Trophoblast cell (in vitro differentiated cells and primary cell): ENCODE results near the gene KRT86.

Experiments
- DNase-seq, 2 donors: peaks; one replicate each; pipeline ENCODE4 v3.0.0-alpha.2; 2016
- H2AFZ ChIP-seq: 2 replicates; pipeline ENCODE4 v1.6.1; 2013; ENCODE audit warnings: low read length, moderate library complexity, mild to moderate bottlenecking; ENCODE audit not compliant: insufficient read depth, poor library complexity
- H2AK5ac ChIP-seq: 2 replicates; pipeline ENCODE4 v1.6.1; 2013; ENCODE audit warnings: mild to moderate bottlenecking, low read length
- H2BK120ac ChIP-seq: 2 replicates; pipeline ENCODE4 v1.6.1; 2013; ENCODE audit warnings: low read length, mild to moderate bottlenecking, moderate library complexity; ENCODE audit not compliant: insufficient read depth, poor library complexity
- H2BK12ac ChIP-seq: 2 replicates; pipeline ENCODE4 v1.6.1; 2013; ENCODE audit warnings: mild to moderate bottlenecking, low read length, moderate library complexity
- H2BK5ac ChIP-seq: 2 replicates; pipeline ENCODE4 v1.6.1; 2013; ENCODE audit warnings: low read length, low read depth, moderate library complexity, mild to moderate bottlenecking; ENCODE audit not compliant: poor library complexity
- H3K14ac ChIP-seq: 2 replicates; pipeline ENCODE4 v1.6.1; 2013; ENCODE audit warnings: mild to moderate bottlenecking, low read length
- H3K18ac ChIP-seq: 2 replicates; pipeline ENCODE4 v1.6.1; 2013; ENCODE audit warnings: mild to moderate bottlenecking, low read length
- H3K23ac ChIP-seq: 2 replicates; pipeline ENCODE4 v1.6.1; 2013; ENCODE audit warnings: low read length
- H3K27ac ChIP-seq: 2 replicates; pipeline ENCODE4 v1.5.1; 2013; ENCODE audit warnings: low read depth, mild to moderate bottlenecking, inconsistent platforms, low read length, moderate library complexity
- H3K27me3 ChIP-seq: 2 replicates; pipeline ENCODE4 v1.6.1; 2013; ENCODE audit warnings: inconsistent platforms, mild to moderate bottlenecking, low read length, moderate library complexity; ENCODE audit not compliant: insufficient read depth
- H3K36me3 ChIP-seq, 2 experiments: 1 replicate in 1 of 2; 2 replicates in 1 of 2; pipeline ENCODE4 v1.6.1; 2013; ENCODE audit warnings: low read length in 2 of 2, mild to moderate bottlenecking in 2 of 2, moderate library complexity in 1 of 2; ENCODE audit not compliant: insufficient read depth in 2 of 2, control insufficient read depth in 1 of 2
- H3K4ac ChIP-seq: 2 replicates; pipeline ENCODE4 v1.6.1; 2013; ENCODE audit warnings: low read depth, mild to moderate bottlenecking, low read length, moderate library complexity
- H3K4me1 ChIP-seq, 2 experiments: 1 replicate in 1 of 2; 2 replicates in 1 of 2; pipeline ENCODE4 v1.6.1; 2013; ENCODE audit warnings: low read length in 2 of 2, mild to moderate bottlenecking in 2 of 2, moderate library complexity in 1 of 2; ENCODE audit not compliant: insufficient read depth in 2 of 2, control insufficient read depth in 1 of 2
- H3K4me2 ChIP-seq: 2 replicates; pipeline ENCODE4 v1.6.1; 2013; ENCODE audit warnings: inconsistent platforms, mild to moderate bottlenecking, low read length, moderate library complexity
- H3K4me3 ChIP-seq: 2 replicates; pipeline ENCODE4 v1.5.1; 2013; ENCODE audit warnings: mild to moderate bottlenecking, low read depth, low read length, inconsistent platforms
- H3K79me1 ChIP-seq: one replicate; pipeline ENCODE4 v1.6.1; 2013; ENCODE audit warnings: low read length
- H3K79me2 ChIP-seq: 2 replicates; pipeline ENCODE4 v1.6.1; 2013; ENCODE audit warnings: low read length, mild to moderate bottlenecking; ENCODE audit not compliant: control insufficient read depth, insufficient read depth, poor library complexity
- H3K9ac ChIP-seq: 2 replicates; pipeline ENCODE4 v1.6.1; 2013; ENCODE audit warnings: mild to moderate bottlenecking, low read length
- H3K9me3 ChIP-seq: 2 replicates; pipeline ENCODE4 v1.6.1; 2013; ENCODE audit warnings: low read depth, mild to moderate bottlenecking, control low read depth, inconsistent platforms, low read length; ENCODE audit not compliant: insufficient read depth
- H4K12ac ChIP-seq: 2 replicates; pipeline ENCODE4 v1.6.1; 2013; ENCODE audit warnings: low read depth, mild to moderate bottlenecking, low read length, moderate library complexity
- H4K8ac ChIP-seq: 2 replicates; pipeline ENCODE4 v1.6.1; 2013; ENCODE audit warnings: low read depth, mild to moderate bottlenecking, low read length, moderate library complexity
- H4K91ac ChIP-seq: one replicate; pipeline ENCODE4 v1.6.1; 2013; ENCODE audit warnings: low read depth, mild to moderate bottlenecking, low read length, moderate library complexity
- WGBS: extraction: QIAGEN DNeasy Blood & Tissue Kit; methylation state at CpG from one replicate; pipeline ENCODE4 v1.1.7; 2013; ENCODE audit warnings: missing lambda C conversion rate; ENCODE audit not compliant: insufficient read length, insufficient coverage; ENCODE audit errors: extremely low coverage; 5-methylcytosine and 5-hydroxymethylcytosine counted together

The KRT86 gene

DNA sequence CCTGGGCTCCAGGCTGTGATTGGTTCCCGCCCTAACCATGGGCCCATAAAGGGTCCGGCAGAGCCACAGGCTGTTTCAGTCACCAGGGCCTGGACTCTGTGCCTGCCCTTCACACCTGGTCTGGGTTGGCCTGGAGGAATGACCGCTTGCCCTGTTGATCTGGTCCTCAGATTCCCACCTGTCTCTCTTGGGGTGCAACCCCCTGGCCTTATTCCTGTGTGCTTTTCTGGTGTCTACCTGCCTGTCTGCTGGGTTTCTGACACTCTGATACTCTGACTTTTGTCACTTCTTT, 49.7 kb downstream of the KRT86 start:
- H3K4me1 ChIP-seq: no peaks in the 10 kb centered on the region

DNA sequence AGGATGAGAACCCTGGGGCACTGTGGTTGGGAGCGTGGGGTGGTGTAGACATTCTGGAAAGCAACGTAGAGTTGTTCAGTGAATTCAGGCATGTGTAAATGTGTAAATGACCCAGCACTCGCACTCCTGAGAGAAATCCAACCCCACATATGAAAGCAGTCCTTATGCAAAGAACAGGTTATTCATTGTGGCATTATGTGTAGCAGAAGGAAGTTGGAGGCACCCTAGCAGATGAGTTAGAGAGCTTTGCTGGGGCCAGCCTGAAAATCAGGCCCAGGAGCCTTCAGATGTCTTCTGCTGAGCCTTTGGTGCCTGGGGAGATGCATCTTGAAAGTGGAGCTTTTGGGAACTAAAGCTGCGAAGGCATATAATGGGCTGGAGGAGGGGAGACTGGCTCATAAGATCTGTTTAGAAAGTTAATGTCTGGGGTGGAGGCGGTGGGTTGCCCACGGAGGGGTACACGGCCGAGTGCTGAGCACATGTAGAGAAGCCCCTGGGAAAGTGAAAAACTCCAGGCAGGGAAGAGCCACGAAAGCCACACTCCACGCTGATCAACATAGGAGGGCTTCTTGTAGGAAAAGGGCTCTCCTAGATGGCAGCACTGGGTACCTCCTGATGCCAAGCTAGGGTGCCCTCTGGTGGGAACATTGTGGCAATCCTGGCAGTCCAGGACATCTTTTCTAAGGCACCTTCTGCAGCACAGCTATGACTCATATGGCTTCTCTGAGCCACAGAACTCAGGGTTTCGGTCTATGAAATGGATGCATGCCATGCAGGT, 52.8 kb downstream of the KRT86 start:
- Histone ChIP-seq H3K27me3 (no peaks in the 10 kb centered on the region), H3K23ac (no peak overlapping the region), H3K18ac (no peak overlapping the region), H3K79me2 (no peaks in the 10 kb centered on the region), H2BK5ac (no peak overlapping the region), H3K14ac (no peak overlapping the region), H3K4ac (no peak overlapping the region), H2BK120ac (no peak overlapping the region), H4K91ac (no peak overlapping the region), H3K27ac (no peak overlapping the region), H3K4me1 (no peaks in the 10 kb centered on the region), H3K9me3 (peaks cover 2% of the 10 kb centered on the region), H4K12ac (no peak overlapping the region), H3K36me3 (no peaks in the 10 kb centered on the region), H2AK5ac (no peak overlapping the region), H3K79me1 (no peaks in the 10 kb centered on the region), H2AFZ (no peak overlapping the region), H4K8ac (no peak overlapping the region), H2BK12ac (no peak overlapping the region), H3K9ac (no peak overlapping the region), H3K4me2 (no peak overlapping the region), H3K4me3 (no peak overlapping the region)
- WGBS: no CpG with 5 or more reads among the region's 11 CpGs
- DNase-seq: peak; percentile 81 to 92

More for the DNA sequence above, 49.7 kb downstream of the KRT86 start:
- H3K27ac ChIP-seq: no peak overlapping the region
- no peak overlapping the region for H4K12ac ChIP-seq
- H3K36me3 ChIP-seq: no peaks in the 10 kb centered on the region
- H2BK5ac ChIP-seq: no peak overlapping the region
- no peak overlapping the region for H3K4ac ChIP-seq
- no peak overlapping the region for H2BK12ac ChIP-seq
- no peak for DNase-seq
- no peak overlapping the region for H4K91ac ChIP-seq
- H3K27me3 ChIP-seq: no peaks in the 10 kb centered on the region
- no peaks in the 10 kb centered on the region for H3K79me2 ChIP-seq
- H3K9me3 ChIP-seq: peaks cover 2% of the 10 kb centered on the region
- H3K4me3 ChIP-seq: no peak overlapping the region
- H2AK5ac ChIP-seq: no peak overlapping the region
- WGBS: no CpG with 5 or more reads among the region's 3 CpGs
- no peak overlapping the region for H4K8ac ChIP-seq
- H3K4me2 ChIP-seq: no peak overlapping the region
- H3K14ac ChIP-seq: no peak overlapping the region
- H3K9ac ChIP-seq: no peak overlapping the region
- H3K23ac ChIP-seq: no peak overlapping the region
- H2BK120ac ChIP-seq: no peak overlapping the region
- no peaks in the 10 kb centered on the region for H3K79me1 ChIP-seq
- H3K18ac ChIP-seq: no peak overlapping the region
- no peak overlapping the region for H2AFZ ChIP-seq

DNA sequence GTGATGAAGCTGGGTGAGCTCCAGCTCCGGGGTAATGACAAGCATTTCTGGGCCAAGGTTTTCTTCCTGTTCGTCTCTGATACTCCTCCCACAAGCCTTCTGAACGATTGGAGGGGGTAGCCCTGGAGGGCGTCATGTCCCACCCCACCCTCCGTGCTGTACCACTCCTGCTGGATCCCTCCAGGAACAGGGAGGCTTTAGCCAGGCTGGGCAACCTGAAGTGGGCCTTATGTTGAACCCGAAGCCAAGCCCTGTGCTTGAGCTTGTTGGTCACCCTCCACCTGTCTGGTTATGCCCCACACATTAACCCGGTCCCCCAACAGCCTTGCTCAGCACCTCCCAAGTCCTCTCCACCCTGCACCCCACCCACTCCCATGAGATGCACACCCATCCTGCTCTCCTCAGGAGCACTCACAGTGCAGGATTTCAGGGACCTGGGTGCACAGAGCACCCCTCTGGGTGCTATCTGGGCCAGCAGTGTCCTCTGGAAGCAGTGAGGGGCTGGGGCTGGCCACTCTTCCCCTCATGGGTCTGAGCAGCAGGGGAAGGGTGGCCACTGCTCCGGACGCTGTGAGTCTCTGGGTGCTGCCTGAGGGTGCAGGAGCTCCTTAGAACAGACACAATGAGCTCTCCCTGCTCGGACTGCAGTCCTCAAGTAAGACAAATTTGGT, 53.5 kb downstream of the KRT86 start:
- Histone ChIP-seq H3K4me2 (no peak overlapping the region), H3K4ac (no peak overlapping the region), H2AFZ (no peak overlapping the region), H3K27me3 (no peaks in the 10 kb centered on the region), H4K8ac (no peak overlapping the region), H3K4me1 (no peaks in the 10 kb centered on the region), H3K14ac (no peak overlapping the region), H3K4me3 (no peak overlapping the region), H2BK120ac (no peak overlapping the region), H3K23ac (no peak overlapping the region), H3K18ac (no peak overlapping the region), H3K9me3 (peaks cover 2% of the 10 kb centered on the region), H3K9ac (no peak overlapping the region), H2BK5ac (no peak overlapping the region), H3K79me2 (no peaks in the 10 kb centered on the region), H4K12ac (no peak overlapping the region), H2BK12ac (no peak overlapping the region), H3K79me1 (no peaks in the 10 kb centered on the region), H4K91ac (no peak overlapping the region), H2AK5ac (no peak overlapping the region), H3K36me3 (no peaks in the 10 kb centered on the region), H3K27ac (no peak overlapping the region)
- no CpG with 5 or more reads among the region's 10 CpGs for WGBS
- no peak for DNase-seq

DNA sequence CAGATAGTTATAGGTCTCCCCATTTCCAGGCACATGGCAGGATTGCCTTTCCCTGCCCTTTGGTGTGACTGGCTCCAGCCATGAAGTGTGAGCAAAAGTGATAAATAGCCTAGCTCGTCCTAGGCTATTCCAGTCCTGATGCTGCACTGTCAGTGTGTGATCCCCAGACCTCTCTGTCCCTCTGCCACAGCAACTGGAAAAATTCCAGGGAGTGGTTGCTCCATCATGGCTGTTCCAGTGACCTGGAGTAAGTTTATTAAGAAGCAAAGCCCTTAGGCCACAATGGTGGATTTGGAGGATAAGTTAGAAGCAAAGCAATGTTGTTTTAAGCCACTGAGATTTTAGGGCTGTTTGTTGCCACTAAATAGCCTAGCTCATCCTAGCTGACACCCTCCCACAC, 56.6 kb downstream of the KRT86 start:
- no peak overlapping the region for H3K23ac ChIP-seq
- no peak overlapping the region for H3K27ac ChIP-seq
- no peak overlapping the region for H3K18ac ChIP-seq
- H4K8ac ChIP-seq: no peak overlapping the region
- no peaks in the 10 kb centered on the region for H3K79me2 ChIP-seq
- H3K27me3 ChIP-seq: no peaks in the 10 kb centered on the region
- H3K79me1 ChIP-seq: no peaks in the 10 kb centered on the region
- H3K4me1 ChIP-seq: peaks cover 0 to 4% of the 10 kb centered on the region in 2 experiments
- H3K14ac ChIP-seq: no peak overlapping the region
- H3K4ac ChIP-seq: no peak overlapping the region
- H3K36me3 ChIP-seq: no peaks in the 10 kb centered on the region
- H3K4me2 ChIP-seq: no peak overlapping the region
- H2BK5ac ChIP-seq: no peak overlapping the region
- H2BK120ac ChIP-seq: no peak overlapping the region
- no peak overlapping the region for H3K9ac ChIP-seq
- H2BK12ac ChIP-seq: no peak overlapping the region
- no peak overlapping the region for H4K12ac ChIP-seq
- peaks cover 3% of the 10 kb centered on the region for H3K9me3 ChIP-seq
- no peak overlapping the region for H2AK5ac ChIP-seq
- H3K4me3 ChIP-seq: no peak overlapping the region
- no CpG with 5 or more reads among the region's 1 CpG for WGBS
- DNase-seq: no peak
- no peak overlapping the region for H4K91ac ChIP-seq
- H2AFZ ChIP-seq: no peak overlapping the region
